Measurements from ENCODE around the gene SAP25. TPM values are rescaled to one million over a fixed set of nuclear protein-coding genes. Genes with fewer than 3 reads are reported as not detected.

SAP25 gene
- total and polyA plus RNA-seq, 2 of the 8 experiments (the other 6 are each of a cell fraction or from before 2014, with no cell fraction given), result 3.6 to 5.8 TPM

GRCh38 chr7:100546129-100546925 is 27.4 kb downstream of the SAP25 start (continued):
- no peak for TF ChIP-seq CTCF (IDR thresholded peaks at IDR 0.05; ENCODE audit: control extremely low read depth in 1 of 3, insufficient read depth in 1 of 3, low read depth in 1 of 3, low read length in 3 of 3)
- TF ChIP-seq CBX5 (IDR thresholded peaks at IDR 0.05; ENCODE audit: low read depth, low read length), result no peak
- no peak for TF ChIP-seq TEAD4 (IDR thresholded peaks at IDR 0.05; ENCODE audit: low read depth, low read length)
- TF ChIP-seq CREB1 (IDR thresholded peaks at IDR 0.05), result no peak
- no peak for TF ChIP-seq SIRT6 (IDR thresholded peaks at IDR 0.05; ENCODE audit: low read length)
